IMR-90 (cell line): ENCODE measurements around the gene CD33. TPM values are rescaled to one million over a fixed set of nuclear protein-coding genes. Genes with fewer than 3 reads are reported as not detected.

Experiments used
- ATAC-seq: fragments of 200-7000 bp; cut with Tn5 transposase; 2 replicates; pipeline ENCODE4 v1.9.1; 2020; ENCODE audit warnings: low read depth, mild to moderate bottlenecking, moderate library complexity
- BruUV-seq: library from RNA; stranded (reverse); fragments of 400-500 nt; replicated peaks from 2 replicates; lab custom pipeline; 2021; lab: Mats Ljungman, UMichigan
- CTCF ChIA-PET: fragments of 300-600 bp; formaldehyde crosslinking; extraction: SDS; loops from one replicate; lab custom pipeline; 2021; ENCODE audit warnings: antibody characterized with exemption; lab: Yijun Ruan, JAX
- POLR2A ChIA-PET: fragments of 300-600 bp; sonication (Branson Sonifier 250); formaldehyde crosslinking; loops from one replicate; lab custom pipeline; 2022; ENCODE audit warnings: antibody characterized with exemption; ENCODE audit not compliant: unreplicated experiment; lab: Charles Lee
- DNase-seq: peaks from one replicate; pipeline ENCODE4 v3.0.0; 2013
- H2AFZ ChIP-seq: replicated peaks from 2 replicates; pipeline ENCODE3; 2013; ENCODE audit warnings: low read length, mild to moderate bottlenecking; ENCODE audit not compliant: poor library complexity
- H2AK5ac ChIP-seq: 2 replicates; pipeline ENCODE4 v1.6.1; 2013; ENCODE audit warnings: low read depth, low read length, inconsistent platforms
- H2AK9ac ChIP-seq: replicated peaks from 2 replicates; pipeline ENCODE3; 2013; ENCODE audit warnings: mild to moderate bottlenecking, low read depth, low read length, moderate library complexity; ENCODE audit not compliant: poor library complexity
- H2BK120ac ChIP-seq: 2 replicates; pipeline ENCODE4 v1.6.1; 2013; ENCODE audit warnings: low read depth, low read length, inconsistent platforms
- H2BK15ac ChIP-seq: 3 replicates; pipeline ENCODE4 v1.6.1; 2013; ENCODE audit warnings: low read depth, low read length, inconsistent platforms
- H2BK20ac ChIP-seq: 2 replicates; pipeline ENCODE4 v1.6.1; 2013; ENCODE audit warnings: low read depth, mild to moderate bottlenecking, inconsistent platforms, low read length, moderate library complexity
- H2BK5ac ChIP-seq: 2 replicates; pipeline ENCODE4 v1.6.1; 2013; ENCODE audit warnings: mild to moderate bottlenecking, low read depth, low read length, inconsistent platforms; ENCODE audit not compliant: poor library complexity, severe bottlenecking
- H3K14ac ChIP-seq: replicated peaks from 2 replicates; pipeline ENCODE4 v1.6.1; 2013; ENCODE audit warnings: low read depth, low read length, inconsistent platforms
- H3K18ac ChIP-seq: 2 replicates; pipeline ENCODE4 v1.6.1; 2013; ENCODE audit warnings: low read depth, low read length, control low read depth
- H3K23ac ChIP-seq: 2 replicates; pipeline ENCODE4 v1.6.1; 2013; ENCODE audit warnings: low read depth, low read length, inconsistent platforms
- H3K27ac ChIP-seq: 2 replicates; pipeline ENCODE4 v1.5.1; 2013; ENCODE audit warnings: mild to moderate bottlenecking, control low read depth, low read length; ENCODE audit not compliant: insufficient read depth
- H3K27me3 ChIP-seq: 2 replicates; pipeline ENCODE4 v1.6.1; 2013; ENCODE audit warnings: low read length; ENCODE audit not compliant: control insufficient read depth, insufficient read depth
- H3K36me3 ChIP-seq: 2 replicates; pipeline ENCODE4 v1.6.1; 2013; ENCODE audit warnings: low read length, mixed read lengths; ENCODE audit not compliant: control insufficient read depth, insufficient read depth
- H3K4ac ChIP-seq: 2 replicates; pipeline ENCODE4 v1.6.1; 2013; ENCODE audit warnings: low read depth, low read length, inconsistent platforms
- H3K4me1 ChIP-seq: 2 replicates; pipeline ENCODE4 v1.6.1; 2013; ENCODE audit warnings: low read length, mixed read lengths; ENCODE audit not compliant: control insufficient read depth, insufficient read depth
- H3K4me2 ChIP-seq: 2 replicates; pipeline ENCODE4 v1.6.1; 2013; ENCODE audit warnings: low read depth, mild to moderate bottlenecking, control low read depth, low read length, moderate library complexity
- H3K4me3 ChIP-seq: 2 replicates; pipeline ENCODE4 v1.5.1; 2013; ENCODE audit warnings: low read depth, mild to moderate bottlenecking, control low read depth, low read length, moderate library complexity; ENCODE audit not compliant: insufficient read depth
- H3K56ac ChIP-seq: 2 replicates; pipeline ENCODE4 v1.6.1; 2013; ENCODE audit warnings: low read length, inconsistent platforms; ENCODE audit not compliant: insufficient read depth; ENCODE audit errors: extremely low read depth
- H3K79me1 ChIP-seq, 2 experiments: 2 replicates each; pipeline ENCODE4 v1.6.1; 2013; ENCODE audit warnings: low read length in 2 of 2, inconsistent platforms in 1 of 2, low read depth in 1 of 2
- H3K9ac ChIP-seq: 2 replicates; pipeline ENCODE4 v1.6.1; 2013; ENCODE audit warnings: low read depth, low read length, control low read depth
- H3K9me1 ChIP-seq: 2 replicates; pipeline ENCODE4 v1.6.1; 2013; ENCODE audit warnings: low read length, inconsistent platforms; ENCODE audit not compliant: insufficient read depth
- H3K9me3 ChIP-seq: 2 replicates; pipeline ENCODE4 v1.6.1; 2013; ENCODE audit warnings: low read length; ENCODE audit not compliant: control insufficient read depth, insufficient read depth
- H4K20me1 ChIP-seq: 2 replicates; pipeline ENCODE4 v1.6.1; 2013; ENCODE audit warnings: low read length, inconsistent platforms; ENCODE audit not compliant: insufficient read depth
- H4K5ac ChIP-seq: 2 replicates; pipeline ENCODE4 v1.6.1; 2013; ENCODE audit warnings: mild to moderate bottlenecking, low read depth, low read length, control low read depth
- H4K8ac ChIP-seq, 2 experiments: 2 replicates each; pipeline ENCODE4 v1.6.1; 2013; ENCODE audit warnings: low read depth in 2 of 2, low read length in 2 of 2, control low read depth in 1 of 2, inconsistent platforms in 1 of 2
- H4K91ac ChIP-seq: 2 replicates; pipeline ENCODE4 v1.6.1; 2013; ENCODE audit warnings: low read depth, low read length, inconsistent platforms; ENCODE audit not compliant: insufficient read depth
- BHLHE40 ChIP-seq: fragments of 150-350 bp; IDR thresholded peaks from 2 replicates; pipeline ENCODE4 v1.6.1; 2016; ENCODE audit warnings: mild to moderate bottlenecking, low read depth, low read length
- CEBPB ChIP-seq: IDR thresholded peaks from 2 replicates; pipeline ENCODE4 v1.6.1; 2012; ENCODE audit warnings: low read depth, low read length, improper control_type of control experiment
- CHD1 ChIP-seq: IDR thresholded peaks from 2 replicates; pipeline ENCODE4 v1.6.1; 2012; ENCODE audit warnings: low read depth, low read length, improper control_type of control experiment
- ELK1 ChIP-seq: fragments of 150-350 bp; IDR thresholded peaks from 2 replicates; pipeline ENCODE4 v1.6.1; 2016; ENCODE audit warnings: low read depth, mild to moderate bottlenecking, low read length, moderate library complexity, borderline replicate concordance
- MAFK ChIP-seq: IDR thresholded peaks from 2 replicates; pipeline ENCODE4 v1.6.1; 2012; ENCODE audit warnings: low read depth, low read length, improper control_type of control experiment
- MXI1 ChIP-seq: IDR thresholded peaks from 2 replicates; pipeline ENCODE4 v1.6.1; 2012; ENCODE audit warnings: low read depth, mild to moderate bottlenecking, low read length, moderate library complexity, borderline replicate concordance
- NFE2L2 ChIP-seq: fragments of 150-350 bp; IDR thresholded peaks from 2 replicates; pipeline ENCODE4 v1.6.1; 2016; ENCODE audit warnings: low read depth, mild to moderate bottlenecking, low read length
- POLR2A ChIP-seq: IDR thresholded peaks from 2 replicates; pipeline ENCODE4 v1.6.1; 2012; ENCODE audit warnings: mild to moderate bottlenecking, low read depth, low read length
- RAD21 ChIP-seq: IDR thresholded peaks from 2 replicates; pipeline ENCODE4 v1.6.1; 2012; ENCODE audit warnings: low read length, improper control_type of control experiment
- RCOR1 ChIP-seq: IDR thresholded peaks from 2 replicates; pipeline ENCODE4 v1.6.1; 2012; ENCODE audit warnings: mild to moderate bottlenecking, low read length, improper control_type of control experiment; ENCODE audit not compliant: insufficient replicate concordance
- RFX5 ChIP-seq: IDR thresholded peaks from 2 replicates; pipeline ENCODE4 v1.8.0; 2012; ENCODE audit warnings: low read depth, mild to moderate bottlenecking, low read length, moderate library complexity
- SMC3 ChIP-seq: fragments of 150-350 bp; IDR thresholded peaks from 2 replicates; pipeline ENCODE4 v1.6.1; 2016; ENCODE audit warnings: low read depth, mild to moderate bottlenecking, antibody characterized with exemption, low read length, moderate library complexity
- WGBS, 2 experiments: methylation state at CpG; one replicate each; pipeline versions ENCODE4 v1.1.5 to v1.1.7; 2013; ENCODE audit warnings: missing lambda C conversion rate in 2 of 2; ENCODE audit not compliant: insufficient read length in 1 of 2; ENCODE audit errors: extremely low coverage in 2 of 2; 5-methylcytosine and 5-hydroxymethylcytosine counted together
- dilution Hi-C: fragments of 300-500 bp; cut with HindIII; formaldehyde crosslinking; loops from one replicate; pipeline ENCODE4 v1.14.3; 2018; ENCODE audit warnings: low sequenced_read_pairs; ENCODE audit not compliant: unreplicated experiment
- in situ Hi-C: fragments of 300-500 bp; cut with MboI; formaldehyde crosslinking; loops from 3 replicates; pipeline ENCODE4 v1.14.3; 2019; ENCODE audit warnings: low sequenced_read_pairs, inconsistent platforms, mixed read lengths
- intact Hi-C: fragments of 100-400 bp; cut with micrococcal nuclease; formaldehyde crosslinking; loops from 2 replicates; pipeline ENCODE4 v1.10.0; 2022
- polyA plus RNA-seq, 3 experiments: library from polyadenylated mRNA; depleted of rRNA; stranded (reverse); fragments of >200 nt; gene quantifications; 2 replicates each; pipeline ENCODE4 v1.2.3, GENCODE V29; 2012; ENCODE audit warnings: low replicate concordance in 1 of 3
- total RNA-seq: library from RNA; depleted of rRNA; stranded (reverse); fragments of >200 nt; gene quantifications from 2 replicates; pipeline ENCODE4 v1.2.3, GENCODE V29; 2012
- TF ChIP-seq, protein P1 (sequence below): conservative IDR thresholded peaks from 2 replicates; pipeline ENCODE4 v1.5.1; 2012; ENCODE audit warnings: mild to moderate bottlenecking, low read depth, low read length, improper control_type of control experiment
- TF ChIP-seq, protein P2 (sequence below): fragments of 150-350 bp; IDR thresholded peaks from 2 replicates; pipeline ENCODE4 v1.6.1; 2017; ENCODE audit warnings: mild to moderate bottlenecking, antibody characterized with exemption, low read length, low read depth

The CD33 gene
- total and polyA plus RNA-seq, 2 of the 4 experiments (the other 2 are of a cell fraction) = not detected

- no peaks in the 10 kb centered on the region for H3K79me1 ChIP-seq
- no peak for DNase-seq
- no peak overlapping the region for H2BK5ac ChIP-seq
- in situ Hi-C loops (no loop called here), intact Hi-C loops (no loop called here), dilution Hi-C loops (no loop called here)
- no peak overlapping the region for H3K4ac ChIP-seq
- H3K27ac ChIP-seq = no peak overlapping the region
- no peak overlapping the region for H3K9ac ChIP-seq
- H3K4me2 ChIP-seq = no peak overlapping the region
- 83% methylated on average over 1 of the region's 9 CpGs; no CpG with 5 or more reads in 1 of the 2 experiments for WGBS, 2 experiments
- no peak overlapping the region for H2AK5ac ChIP-seq
- H3K36me3 ChIP-seq = no peaks in the 10 kb centered on the region
- no peaks in the 10 kb centered on the region for H3K9me1 ChIP-seq
- no peak overlapping the region for H4K8ac ChIP-seq
- POLR2A ChIA-PET = no interaction called here
- no peak overlapping the region for H2AK9ac ChIP-seq
- no peak overlapping the region for H2BK20ac ChIP-seq
- BruUV-seq = no TSS peak
- no peak overlapping the region for H2AFZ ChIP-seq
- H4K5ac ChIP-seq = no peak overlapping the region
- no peak overlapping the region for H3K14ac ChIP-seq
- no peak overlapping the region for H4K91ac ChIP-seq
- no peak overlapping the region for H3K23ac ChIP-seq
- no peaks in the 10 kb centered on the region for H4K20me1 ChIP-seq
- ATAC-seq = no peak
- H3K18ac ChIP-seq = no peak overlapping the region
- no peaks in the 10 kb centered on the region for H3K27me3 ChIP-seq
- no peak overlapping the region for H3K56ac ChIP-seq
- H2BK15ac ChIP-seq = no peak overlapping the region
- TF ChIP-seq POLR2A (no peak), NFE2L2 (no peak), MXI1 (no peak), ELK1 (no peak), CHD1 (no peak), RFX5 (no peak), MAFK (no peak), SMC3 (no peak), RAD21 (no peak), RCOR1 (no peak), BHLHE40 (no peak), CEBPB (no peak)
- TF ChIP-seq, protein P1, sequence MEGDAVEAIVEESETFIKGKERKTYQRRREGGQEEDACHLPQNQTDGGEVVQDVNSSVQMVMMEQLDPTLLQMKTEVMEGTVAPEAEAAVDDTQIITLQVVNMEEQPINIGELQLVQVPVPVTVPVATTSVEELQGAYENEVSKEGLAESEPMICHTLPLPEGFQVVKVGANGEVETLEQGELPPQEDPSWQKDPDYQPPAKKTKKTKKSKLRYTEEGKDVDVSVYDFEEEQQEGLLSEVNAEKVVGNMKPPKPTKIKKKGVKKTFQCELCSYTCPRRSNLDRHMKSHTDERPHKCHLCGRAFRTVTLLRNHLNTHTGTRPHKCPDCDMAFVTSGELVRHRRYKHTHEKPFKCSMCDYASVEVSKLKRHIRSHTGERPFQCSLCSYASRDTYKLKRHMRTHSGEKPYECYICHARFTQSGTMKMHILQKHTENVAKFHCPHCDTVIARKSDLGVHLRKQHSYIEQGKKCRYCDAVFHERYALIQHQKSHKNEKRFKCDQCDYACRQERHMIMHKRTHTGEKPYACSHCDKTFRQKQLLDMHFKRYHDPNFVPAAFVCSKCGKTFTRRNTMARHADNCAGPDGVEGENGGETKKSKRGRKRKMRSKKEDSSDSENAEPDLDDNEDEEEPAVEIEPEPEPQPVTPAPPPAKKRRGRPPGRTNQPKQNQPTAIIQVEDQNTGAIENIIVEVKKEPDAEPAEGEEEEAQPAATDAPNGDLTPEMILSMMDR = no peak
- TF ChIP-seq, protein P2, sequence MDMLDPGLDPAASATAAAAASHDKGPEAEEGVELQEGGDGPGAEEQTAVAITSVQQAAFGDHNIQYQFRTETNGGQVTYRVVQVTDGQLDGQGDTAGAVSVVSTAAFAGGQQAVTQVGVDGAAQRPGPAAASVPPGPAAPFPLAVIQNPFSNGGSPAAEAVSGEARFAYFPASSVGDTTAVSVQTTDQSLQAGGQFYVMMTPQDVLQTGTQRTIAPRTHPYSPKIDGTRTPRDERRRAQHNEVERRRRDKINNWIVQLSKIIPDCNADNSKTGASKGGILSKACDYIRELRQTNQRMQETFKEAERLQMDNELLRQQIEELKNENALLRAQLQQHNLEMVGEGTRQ = no peak
- CTCF ChIA-PET = no interaction called here
- no peak overlapping the region for H3K4me3 ChIP-seq
- no peaks in the 10 kb centered on the region for H3K4me1 ChIP-seq
- peaks cover 10% of the 10 kb centered on the region; the same call in 1 of the 2 replicates for H3K9me3 ChIP-seq
- H2BK120ac ChIP-seq = no peak overlapping the region
Observed at GRCh38 chr19:51195316-51195586, 29.6 kb upstream of the CD33 start.
